Adrenal gland (tissue), 12 donors: ENCODE measurements around the gene FBXL16. TPM values are rescaled to one million over a fixed set of nuclear protein-coding genes. Genes with fewer than 3 reads are reported as not detected.

Source experiments
- DNase-seq, 7 donors: peaks; one replicate each; pipeline ENCODE4 v3.0.0-alpha.2; 2019 to 2020
- H3K27ac ChIP-seq, 5 donors: fragments of 200-600 bp; sonication (generic) in 4 of 5; 1 replicate in 3 of 5; 2 replicates in 2 of 5; pipeline versions ENCODE4 v1.5.1 to v1.8.0; 2016 to 2020; ENCODE audit warnings: mild to moderate bottlenecking in 1 of 5
- H3K27me3 ChIP-seq: fragments of 200-600 bp; 2 replicates; pipeline ENCODE4 v1.8.0; 2021
- H3K36me3 ChIP-seq, 2 donors: fragments of 200-600 bp; replicated peaks in 1 of 2; 1 replicate in 1 of 2; 2 replicates in 1 of 2; pipeline versions ENCODE4 v1.5.1 to v1.8.0; 2018 to 2022
- H3K4me1 ChIP-seq, 2 donors: fragments of 200-600 bp; replicated peaks in 1 of 2; 1 replicate in 1 of 2; 2 replicates in 1 of 2; pipeline versions ENCODE4 v1.5.1 to v1.8.0; 2018 to 2021
- H3K4me3 ChIP-seq, 4 donors: fragments of 200-600 bp; sonication (generic) in 3 of 4; one replicate each; pipeline ENCODE4 v1.5.1; 2016 to 2018
- H3K9me3 ChIP-seq, 3 donors: fragments of 200-600 bp; sonication (generic) in 1 of 3; replicated peaks in 1 of 3; 1 replicate in 2 of 3; 2 replicates in 1 of 3; pipeline versions ENCODE4 v1.5.1 to v1.8.0; 2016 to 2021
- CTCF ChIP-seq, 6 experiments: fragments of 450-650 bp in 4 of 6; fragments of 200-600 bp in 2 of 6; sonication (generic) in 1 of 6; IDR thresholded peaks; 1 replicate in 5 of 6; 2 replicates in 1 of 6; pipeline versions ENCODE4 v1.5.1 to v1.8.0; 2016 to 2021; ENCODE audit warnings: antibody characterized with exemption in 6 of 6, mild to moderate bottlenecking in 2 of 6, moderate library complexity in 1 of 6
- POLR2A ChIP-seq, 2 donors: fragments of 450-650 bp; IDR thresholded peaks; one replicate each; pipeline ENCODE4 v1.6.1; 2017; ENCODE audit warnings: antibody characterized with exemption in 2 of 2, mild to moderate bottlenecking in 2 of 2, moderate library complexity in 1 of 2
- WGBS, 4 donors: extraction: QIAGEN DNeasy Blood & Tissue Kit in 2 of 4; methylation state at CpG; one replicate each; pipeline versions ENCODE4 v1.1.5 to v1.1.7; 2013 to 2017; 5-methylcytosine and 5-hydroxymethylcytosine counted together
- intact Hi-C, 2 donors: fragments of 100-400 bp; cut with DNase I; formaldehyde crosslinking; loops; one replicate each; pipeline versions ENCODE4 v1.14.1 to v1.15.0; 2022 to 2023
- polyA plus RNA-seq, 3 donors: library from polyadenylated mRNA; stranded (reverse); fragments of 200-250 nt in 2 of 3; fragments of 350-450 nt in 1 of 3; fragmentation: Illumina TruSeq in 1 of 3; extraction: RNeasy Lipid Tissue Mini Kit (QIAGEN cat#74804) in 1 of 3; gene quantifications; one replicate each; pipeline ENCODE4 v1.2.3, GENCODE V29; 2013 to 2014
- total RNA-seq, 9 donors: library from RNA; depleted of rRNA in 4 of 9; stranded (reverse); fragments of >200 nt in 4 of 9; fragments of 120-200 nt in 1 of 9; fragmentation: NEBNext Ultra II Directional in 1 of 9; extraction: Animal tissue kit (Norgen Biotek cat#: 25700) in 1 of 9; gene quantifications; one replicate each; pipeline versions ENCODE4 v1.1.0 to v1.2.4, GENCODE V29; 2013 to 2023
- donor health status: healthy with polysubstance abuse.
- donor health status: Bipolar disorder and iron deficiency.
- donor health status: DM: yes; HTN: yes; CAD: no.
- donor health status: DM: no; HTN: no; CAD: no.
- donor health status: DM: no; HTN: no; CAD: no.
- donor health status: DM: yes; HTN: yes; CAD: no.

FBXL16 gene
- total and polyA plus RNA-seq, 12 donors = 0.17 to 18.3 (median 5.2) TPM; not detected in 1

- intact Hi-C loops = no loop called here
- DNase-seq = no peak
- 61 to 69% (median 65%) methylated on average over 3 to 13 of the region's 13 CpGs for WGBS, 4 donors
- TF ChIP-seq CTCF (IDR thresholded peaks at IDR 0.05) (no peak), POLR2A (IDR thresholded peaks at IDR 0.05) (no peak)
- Histone ChIP-seq H3K4me1 (peaks cover 67 to 70% of the 10 kb centered on the region in 2 donors), H3K27ac (peak overlapping the region; percentile 85 to 100 (median 93)), H3K27me3 (no peaks in the 10 kb centered on the region), H3K36me3 (no peaks in the 10 kb centered on the region), H3K4me3 (peak overlapping the region in 2 of 4 donors; percentile 43 to 97), H3K9me3 (no peaks in the 10 kb centered on the region)
Observed at GRCh38 chr16:643050-643368, 62.6 kb downstream of the FBXL16 start.

Other genes starting within 250 kb of the FBXL16 start
- gene CAPN15, start 178.1 kb downstream of the FBXL16 start, total RNA-seq = 10 to 100 TPM; 12.4 to 45.8 (median 42.9) TPM
- gene CAPN15, start 178.1 kb downstream of the FBXL16 start, polyA plus RNA-seq = 10 to 100 TPM in 2 of 3 donors, 1 to 10 TPM in 1; 2.3 to 91.8 (median 56.8) TPM
- not detected for gene PRR35, start 145.4 kb downstream of the FBXL16 start, total RNA-seq
- not detected for gene PRR35, start 145.4 kb downstream of the FBXL16 start, polyA plus RNA-seq
- gene NHLRC4, start 138.8 kb downstream of the FBXL16 start, total RNA-seq = 10 to 100 TPM in 5 of 9 donors, 1 to 10 TPM in 4; 1.6 to 22.3 (median 12.7) TPM
- gene NHLRC4, start 138.8 kb downstream of the FBXL16 start, polyA plus RNA-seq = 1 to 10 TPM in 2 of 3 donors, under 1 TPM in 1; 0.57 to 7.2 (median 3.3) TPM
- 100 to 1,000 TPM in 1 of 9 donors, 10 to 100 TPM in 8; 21.1 to 107 (median 78.5) TPM for gene PIGQ, start 135.8 kb downstream of the FBXL16 start, total RNA-seq
- gene PIGQ, start 135.8 kb downstream of the FBXL16 start, polyA plus RNA-seq = 100 to 1,000 TPM in 2 of 3 donors, 10 to 100 TPM in 1; 12.7 to 317 (median 111) TPM
- 10 to 100 TPM in 8 of 9 donors, 1 to 10 TPM in 1; 6.0 to 20.9 (median 15.8) TPM for gene RAB40C, start 115.7 kb downstream of the FBXL16 start, total RNA-seq
- gene RAB40C, start 115.7 kb downstream of the FBXL16 start, polyA plus RNA-seq = 10 to 100 TPM in 2 of 3 donors, 1 to 10 TPM in 1; 2.3 to 36.2 (median 19.1) TPM
- gene WFIKKN1, start 74.8 kb downstream of the FBXL16 start, total RNA-seq = 1 to 10 TPM in 1 of 9 donors, under 1 TPM in 7, not detected in 1; 0.18 to 1.1 (median 0.36) TPM
- 1 to 10 TPM in 1 of 3 donors, under 1 TPM in 1, not detected in 1; 0.71 to 3.9 TPM for gene WFIKKN1, start 74.8 kb downstream of the FBXL16 start, polyA plus RNA-seq
- gene METTL26, start 69.5 kb downstream of the FBXL16 start, total RNA-seq = 100 to 1,000 TPM in 5 of 9 donors, 10 to 100 TPM in 4; 71.8 to 351 (median 122) TPM
- gene METTL26, start 69.5 kb downstream of the FBXL16 start, polyA plus RNA-seq = 100 to 1,000 TPM in 2 of 3 donors, 10 to 100 TPM in 1; 40.4 to 403 (median 328) TPM
- gene MCRIP2, start 64.0 kb downstream of the FBXL16 start, total RNA-seq = 100 to 1,000 TPM in 7 of 9 donors, 10 to 100 TPM in 2; 67.0 to 188 (median 149) TPM
- 100 to 1,000 TPM in 2 of 3 donors, 1 to 10 TPM in 1; 7.1 to 253 (median 241) TPM for gene MCRIP2, start 64.0 kb downstream of the FBXL16 start, polyA plus RNA-seq
- gene WDR90, start 56.4 kb downstream of the FBXL16 start, total RNA-seq = 10 to 100 TPM; 12.4 to 55.8 (median 23.5) TPM
- gene WDR90, start 56.4 kb downstream of the FBXL16 start, polyA plus RNA-seq = 100 to 1,000 TPM in 2 of 3 donors, 1 to 10 TPM in 1; 3.0 to 162 (median 125) TPM
- 100 to 1,000 TPM in 2 of 9 donors, 10 to 100 TPM in 7; 34.7 to 177 (median 82.7) TPM for gene RHOT2, start 37.7 kb downstream of the FBXL16 start, total RNA-seq
- 100 to 1,000 TPM in 2 of 3 donors, 10 to 100 TPM in 1; 37.9 to 462 (median 302) TPM for gene RHOT2, start 37.7 kb downstream of the FBXL16 start, polyA plus RNA-seq
- gene RHBDL1, start 30.1 kb downstream of the FBXL16 start, total RNA-seq = 10 to 100 TPM in 1 of 9 donors, 1 to 10 TPM in 8; 1.1 to 11.5 (median 3.7) TPM
- gene RHBDL1, start 30.1 kb downstream of the FBXL16 start, polyA plus RNA-seq = 10 to 100 TPM in 2 of 3 donors, under 1 TPM in 1; 0.13 to 21.1 (median 12.2) TPM
- gene STUB1, start 25.4 kb downstream of the FBXL16 start, total RNA-seq = 100 to 1,000 TPM; 160 to 339 (median 210) TPM
- 100 to 1,000 TPM; 121 to 199 (median 177) TPM for gene STUB1, start 25.4 kb downstream of the FBXL16 start, polyA plus RNA-seq
- gene JMJD8, start 21.5 kb downstream of the FBXL16 start, total RNA-seq = 100 to 1,000 TPM in 3 of 9 donors, 10 to 100 TPM in 6; 50.9 to 137 (median 97.7) TPM
- gene JMJD8, start 21.5 kb downstream of the FBXL16 start, polyA plus RNA-seq = 10 to 100 TPM; 50.8 to 97.7 (median 72.6) TPM
- gene WDR24, start 15.4 kb downstream of the FBXL16 start, total RNA-seq = 10 to 100 TPM in 8 of 9 donors, 1 to 10 TPM in 1; 2.7 to 24.5 (median 18.0) TPM
- 10 to 100 TPM in 2 of 3 donors, 1 to 10 TPM in 1; 2.2 to 15.0 (median 10.9) TPM for gene WDR24, start 15.4 kb downstream of the FBXL16 start, polyA plus RNA-seq
- 100 to 1,000 TPM in 1 of 9 donors, 10 to 100 TPM in 7, 1 to 10 TPM in 1; 9.6 to 189 (median 58.6) TPM for gene METRN, start 9.3 kb upstream of the FBXL16 start, total RNA-seq
- 100 to 1,000 TPM in 2 of 3 donors, 1 to 10 TPM in 1; 1.3 to 128 (median 115) TPM for gene METRN, start 9.3 kb upstream of the FBXL16 start, polyA plus RNA-seq
- gene ANTKMT, start 15.3 kb upstream of the FBXL16 start, total RNA-seq = 100 to 1,000 TPM in 1 of 9 donors, 10 to 100 TPM in 8; 36.8 to 127 (median 61.4) TPM
- 100 to 1,000 TPM in 2 of 3 donors, under 1 TPM in 1; 0.48 to 124 (median 104) TPM for gene ANTKMT, start 15.3 kb upstream of the FBXL16 start, polyA plus RNA-seq
- gene CCDC78, start 20.6 kb upstream of the FBXL16 start, total RNA-seq = 1 to 10 TPM in 2 of 9 donors, under 1 TPM in 5, not detected in 2; 0.17 to 1.9 (median 0.84) TPM
- gene CCDC78, start 20.6 kb upstream of the FBXL16 start, polyA plus RNA-seq = 10 to 100 TPM in 1 of 3 donors, 1 to 10 TPM in 1, under 1 TPM in 1; 0.64 to 49.9 (median 7.7) TPM
- 10 to 100 TPM in 1 of 9 donors, 1 to 10 TPM in 7, not detected in 1; 1.1 to 10.6 (median 5.3) TPM for gene HAGHL, start 21.3 kb upstream of the FBXL16 start, total RNA-seq
- 10 to 100 TPM in 2 of 3 donors, under 1 TPM in 1; 0.35 to 63.5 (median 11.0) TPM for gene HAGHL, start 21.3 kb upstream of the FBXL16 start, polyA plus RNA-seq
- 10 to 100 TPM; 17.8 to 42.1 (median 26.8) TPM for gene CIAO3, start 35.2 kb upstream of the FBXL16 start, total RNA-seq
- gene CIAO3, start 35.2 kb upstream of the FBXL16 start, polyA plus RNA-seq = 10 to 100 TPM in 2 of 3 donors, 1 to 10 TPM in 1; 8.9 to 99.4 (median 38.2) TPM
- under 1 TPM in 3 of 9 donors, not detected in 6; 0.17 to 0.46 (median 0.43) TPM for gene MSLN, start 54.9 kb upstream of the FBXL16 start, total RNA-seq
- under 1 TPM in 1 of 3 donors, not detected in 2; 0.13 TPM for gene MSLN, start 54.9 kb upstream of the FBXL16 start, polyA plus RNA-seq
- 10 to 100 TPM; 12.4 to 30.0 (median 18.6) TPM for gene RPUSD1, start 82.6 kb upstream of the FBXL16 start, total RNA-seq
- gene RPUSD1, start 82.6 kb upstream of the FBXL16 start, polyA plus RNA-seq = 10 to 100 TPM in 2 of 3 donors, 1 to 10 TPM in 1; 1.1 to 40.1 (median 23.3) TPM
- gene CHTF18, start 82.8 kb upstream of the FBXL16 start, total RNA-seq = 10 to 100 TPM in 4 of 9 donors, 1 to 10 TPM in 5; 1.7 to 25.7 (median 10.0) TPM
- gene CHTF18, start 82.8 kb upstream of the FBXL16 start, polyA plus RNA-seq = 10 to 100 TPM in 2 of 3 donors, under 1 TPM in 1; 0.29 to 69.8 (median 60.8) TPM
- not detected for gene GNG13, start 94.9 kb upstream of the FBXL16 start, total RNA-seq
- gene GNG13, start 94.9 kb upstream of the FBXL16 start, polyA plus RNA-seq = not detected